ENCODE data around the gene N4BP2L2.

N4BP2L2 gene

GRCh38 chr13:32413284-32413683 lies 125.3 kb downstream of the N4BP2L2 start:
- Histone ChIP-seq H3K27me3 (ENCODE audit: insufficient read depth, low read depth) (no peaks in the 10 kb centered on the region), H4K20me1 (ENCODE audit: insufficient read depth) (no peaks in the 10 kb centered on the region), H3K36me3 (ENCODE audit: insufficient read depth) (no peaks in the 10 kb centered on the region), H3K79me2 (ENCODE audit: insufficient read depth, low read depth) (no peaks in the 10 kb centered on the region), H3K9ac (no peak overlapping the region), H3K4me2 (no peak overlapping the region), H2AFZ (ENCODE audit: low read depth) (no peak overlapping the region), H3K4me1 (ENCODE audit: low read depth, poor library complexity, severe bottlenecking) (no peaks in the 10 kb centered on the region), H3K4me3 (IDR thresholded peaks at IDR 0.05; ENCODE audit: insufficient read depth, low read depth, low read length) (no peak overlapping the region), H3K27ac (no peak overlapping the region)
- TF ChIP-seq CTCF (conservative IDR thresholded peaks at IDR 0.05; ENCODE audit: low read depth, low read length) = no peak

GRCh38 chr13:32409561-32410421 lies 128.8 kb downstream of the N4BP2L2 start:
- Histone ChIP-seq H2AFZ (ENCODE audit: low read depth) (no peak overlapping the region), H3K79me2 (ENCODE audit: insufficient read depth, low read depth) (no peaks in the 10 kb centered on the region), H3K27ac (no peak overlapping the region), H4K20me1 (ENCODE audit: insufficient read depth) (no peaks in the 10 kb centered on the region), H3K9ac (no peak overlapping the region), H3K4me2 (no peak overlapping the region), H3K27me3 (ENCODE audit: insufficient read depth, low read depth) (no peaks in the 10 kb centered on the region), H3K4me1 (ENCODE audit: low read depth, poor library complexity, severe bottlenecking) (no peaks in the 10 kb centered on the region), H3K4me3 (IDR thresholded peaks at IDR 0.05; ENCODE audit: insufficient read depth, low read depth, low read length) (no peak overlapping the region), H3K36me3 (ENCODE audit: insufficient read depth) (no peaks in the 10 kb centered on the region)
- TF ChIP-seq CTCF (conservative IDR thresholded peaks at IDR 0.05; ENCODE audit: low read depth, low read length) = no peak

- no peak overlapping the region for H2AFZ ChIP-seq (ENCODE audit: low read depth)
- H3K27ac ChIP-seq = no peak overlapping the region
- no peaks in the 10 kb centered on the region for H3K27me3 ChIP-seq (ENCODE audit: insufficient read depth, low read depth)
- H3K4me2 ChIP-seq = no peak overlapping the region
- H3K4me1 ChIP-seq (ENCODE audit: low read depth, poor library complexity, severe bottlenecking) = no peaks in the 10 kb centered on the region
- H3K36me3 ChIP-seq (ENCODE audit: insufficient read depth) = no peaks in the 10 kb centered on the region
- TF ChIP-seq CTCF (conservative IDR thresholded peaks at IDR 0.05; ENCODE audit: low read depth, low read length) = no peak
- no peak overlapping the region for H3K4me3 ChIP-seq (IDR thresholded peaks at IDR 0.05; ENCODE audit: insufficient read depth, low read depth, low read length)
- H3K79me2 ChIP-seq (ENCODE audit: insufficient read depth, low read depth) = no peaks in the 10 kb centered on the region
- no peak overlapping the region for H3K9ac ChIP-seq
- no peaks in the 10 kb centered on the region for H4K20me1 ChIP-seq (ENCODE audit: insufficient read depth)
Measured at GRCh38 chr13:32409001-32409313, 129.6 kb downstream of the N4BP2L2 start.

GRCh38 chr13:32408296-32409000 lies 130.1 kb downstream of the N4BP2L2 start:
- Histone ChIP-seq H3K27me3 (ENCODE audit: insufficient read depth, low read depth) (no peaks in the 10 kb centered on the region), H3K9ac (no peak overlapping the region), H3K4me3 (IDR thresholded peaks at IDR 0.05; ENCODE audit: insufficient read depth, low read depth, low read length) (no peak overlapping the region), H2AFZ (ENCODE audit: low read depth) (no peak overlapping the region), H4K20me1 (ENCODE audit: insufficient read depth) (no peaks in the 10 kb centered on the region), H3K4me2 (no peak overlapping the region), H3K4me1 (ENCODE audit: low read depth, poor library complexity, severe bottlenecking) (no peaks in the 10 kb centered on the region), H3K36me3 (ENCODE audit: insufficient read depth) (no peaks in the 10 kb centered on the region), H3K27ac (no peak overlapping the region), H3K79me2 (ENCODE audit: insufficient read depth, low read depth) (no peaks in the 10 kb centered on the region)
- TF ChIP-seq CTCF (conservative IDR thresholded peaks at IDR 0.05; ENCODE audit: low read depth, low read length) = no peak

Measured in KMS-11 (cell line).